Activated CD4-positive, alpha-beta T cell treated with anti-CD3 and anti-CD28 coated beads for 4 hours (primary cell): ENCODE measurements around the gene RSPRY1.

Experiments used
- DNase-seq, 2 donors: peaks; one replicate each; pipeline ENCODE4 v3.0.0-alpha.2; 2020

RSPRY1 gene

DNA sequence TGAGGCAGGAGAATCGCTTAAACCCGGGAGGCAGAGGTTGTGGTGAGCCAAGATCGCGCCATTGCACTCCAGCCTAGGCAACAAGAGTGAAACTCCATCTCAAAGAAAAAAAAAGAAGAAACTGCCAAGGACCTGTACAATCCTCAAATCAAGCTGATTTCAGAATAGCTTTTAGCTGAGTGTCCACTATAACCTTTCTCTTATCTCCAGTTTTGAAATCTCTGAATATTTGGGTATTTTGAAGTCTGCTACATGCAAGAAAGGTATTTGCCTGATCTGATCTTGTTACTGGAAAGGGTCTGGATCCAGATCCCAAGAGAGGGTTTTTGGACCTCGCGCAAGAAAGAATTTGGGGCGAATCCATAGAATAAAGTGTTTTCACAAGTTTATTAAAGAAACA, 39.8 kb downstream of the RSPRY1 start:
- DNase-seq = no peak

DNA sequence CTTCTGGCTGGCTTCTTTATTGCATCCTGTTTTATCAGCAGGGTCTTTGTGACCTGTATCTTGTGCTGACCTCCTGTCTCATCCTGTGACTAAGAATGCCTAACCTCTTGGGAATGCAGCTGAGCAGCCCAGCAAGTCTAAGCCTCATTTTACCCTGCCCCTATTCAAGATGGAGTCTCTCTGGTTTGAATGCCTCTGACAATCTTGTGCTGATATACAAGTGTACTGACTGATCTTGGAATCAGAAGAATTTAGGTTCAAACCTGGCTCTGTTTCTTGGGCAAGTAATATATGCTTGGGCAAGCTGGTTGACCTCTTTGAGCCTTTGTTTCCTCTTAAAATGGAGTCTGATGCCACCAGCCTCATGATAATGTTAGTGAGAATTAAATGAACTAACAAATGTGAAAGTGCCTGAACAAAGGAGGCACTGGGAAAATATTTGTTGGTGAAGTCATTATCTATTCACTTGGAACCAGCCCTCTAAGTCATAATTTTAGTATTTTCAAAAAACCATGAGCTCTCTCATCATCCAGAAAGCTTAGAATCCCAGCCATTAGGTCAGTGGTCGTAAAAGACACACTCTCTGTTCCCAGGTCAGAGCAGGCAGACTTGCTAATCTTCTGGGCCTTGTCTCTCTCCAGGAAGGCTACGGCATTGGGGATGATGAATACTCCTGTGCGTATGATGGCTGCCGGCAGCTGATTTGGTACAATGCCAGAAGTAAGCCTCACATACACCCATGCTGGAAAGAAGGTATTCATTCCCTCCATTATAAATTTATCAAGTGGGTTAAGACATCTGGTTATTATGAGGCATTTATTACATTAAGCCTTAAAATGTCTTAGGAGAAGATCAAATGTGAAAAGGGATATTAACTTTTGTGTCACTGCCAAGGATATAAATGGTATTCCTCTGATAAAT, 40.8 kb downstream of the RSPRY1 start:
- DNase-seq = no peak

DNA sequence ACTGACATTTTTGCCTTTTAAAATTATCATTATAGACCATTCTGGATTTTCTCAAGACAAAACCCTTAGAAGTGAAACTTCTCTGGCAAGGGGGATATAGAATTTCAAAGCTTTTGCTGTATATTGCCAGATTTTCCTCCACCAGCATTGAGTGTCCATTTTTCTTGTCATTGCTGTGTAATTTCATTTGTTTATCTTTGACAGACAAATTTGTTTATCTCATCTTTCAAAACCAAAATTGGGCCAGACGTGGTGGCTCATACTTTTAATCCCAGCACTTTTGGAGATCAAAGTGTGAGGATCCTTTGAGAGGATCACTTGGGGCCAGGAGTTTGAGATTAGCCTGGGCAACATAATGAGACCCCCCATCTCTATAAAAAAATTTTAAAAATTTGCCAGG, 43.0 kb downstream of the RSPRY1 start:
- no peak for DNase-seq

DNA sequence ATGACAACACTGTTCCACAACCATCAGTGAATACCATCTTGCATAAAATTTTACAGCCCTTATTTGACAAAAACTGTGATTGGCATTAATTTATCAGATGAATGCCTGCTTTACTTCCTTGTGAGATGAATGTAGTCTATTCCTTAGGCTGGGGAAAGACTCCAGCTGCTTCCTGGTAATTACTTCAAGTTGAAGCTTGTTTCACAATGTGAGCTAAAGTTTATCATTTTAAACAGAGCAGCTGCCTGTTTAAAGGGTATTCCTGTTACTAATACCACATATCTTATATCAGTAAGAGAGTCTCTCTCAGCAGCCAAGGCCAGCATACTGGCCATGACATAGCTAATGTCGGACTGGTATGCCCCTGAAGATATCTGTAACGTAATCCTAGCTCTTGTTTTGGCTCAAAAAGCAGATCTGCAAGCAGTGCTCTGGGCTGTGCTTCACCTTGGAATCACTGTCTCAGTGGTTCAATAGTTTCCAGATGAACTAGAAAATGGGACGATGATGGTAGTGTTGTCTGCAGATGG, 45.8 kb downstream of the RSPRY1 start:
- DNase-seq = no peak

DNA sequence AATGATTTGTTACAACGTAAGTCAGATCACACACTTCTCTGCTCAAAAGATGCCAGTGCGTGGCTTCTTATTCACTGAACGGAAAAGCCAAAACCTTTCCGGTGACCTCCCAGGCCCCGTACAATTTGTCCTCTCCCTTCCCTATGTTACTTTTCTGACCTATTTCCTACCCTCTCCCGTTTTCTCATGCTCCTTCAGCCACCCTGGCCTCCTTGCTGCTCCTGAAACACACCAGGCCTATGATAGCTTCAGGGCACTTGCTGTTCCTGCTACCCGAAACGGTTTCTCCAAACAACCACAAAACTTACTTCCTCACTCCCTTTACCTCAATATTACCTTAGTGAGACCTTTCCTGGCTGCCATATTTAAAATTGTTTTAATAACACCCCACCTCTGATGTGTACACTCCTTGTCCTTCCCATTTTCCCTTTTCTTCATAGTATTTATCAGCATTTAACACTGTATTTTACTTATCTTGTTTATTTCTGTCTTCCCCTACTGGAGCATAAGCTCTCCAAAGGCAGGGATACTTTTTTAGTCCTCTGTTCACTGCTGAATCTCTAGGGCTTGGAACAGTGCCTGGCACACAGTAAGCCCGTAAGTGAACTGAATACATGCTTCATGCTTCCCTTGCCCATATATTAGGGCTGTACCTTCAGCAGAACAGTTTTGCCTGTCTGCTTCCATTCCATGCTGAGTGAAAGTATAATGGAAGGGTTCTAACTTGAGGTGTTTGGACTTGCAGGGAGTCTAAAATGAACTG, 48.0 kb downstream of the RSPRY1 start:
- no peak for DNase-seq

DNA sequence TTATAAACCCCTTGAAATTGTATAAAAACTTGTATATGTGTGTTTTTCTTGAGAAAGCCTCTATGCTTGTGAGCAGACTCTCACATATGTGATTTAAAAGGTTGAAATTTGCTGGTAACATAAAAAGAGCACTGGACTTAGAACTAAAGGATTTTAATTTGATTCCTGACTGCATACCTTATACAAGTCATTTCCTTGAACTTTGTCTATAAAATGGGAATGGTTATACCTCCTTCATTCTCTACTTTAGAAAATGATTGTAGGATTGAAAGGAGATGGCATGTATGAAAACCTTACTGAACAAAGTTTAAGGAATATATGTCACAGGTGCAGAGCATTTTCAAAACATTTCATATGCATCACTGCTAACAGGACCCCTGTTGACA, 48.6 kb downstream of the RSPRY1 start:
- no peak for DNase-seq

DNA sequence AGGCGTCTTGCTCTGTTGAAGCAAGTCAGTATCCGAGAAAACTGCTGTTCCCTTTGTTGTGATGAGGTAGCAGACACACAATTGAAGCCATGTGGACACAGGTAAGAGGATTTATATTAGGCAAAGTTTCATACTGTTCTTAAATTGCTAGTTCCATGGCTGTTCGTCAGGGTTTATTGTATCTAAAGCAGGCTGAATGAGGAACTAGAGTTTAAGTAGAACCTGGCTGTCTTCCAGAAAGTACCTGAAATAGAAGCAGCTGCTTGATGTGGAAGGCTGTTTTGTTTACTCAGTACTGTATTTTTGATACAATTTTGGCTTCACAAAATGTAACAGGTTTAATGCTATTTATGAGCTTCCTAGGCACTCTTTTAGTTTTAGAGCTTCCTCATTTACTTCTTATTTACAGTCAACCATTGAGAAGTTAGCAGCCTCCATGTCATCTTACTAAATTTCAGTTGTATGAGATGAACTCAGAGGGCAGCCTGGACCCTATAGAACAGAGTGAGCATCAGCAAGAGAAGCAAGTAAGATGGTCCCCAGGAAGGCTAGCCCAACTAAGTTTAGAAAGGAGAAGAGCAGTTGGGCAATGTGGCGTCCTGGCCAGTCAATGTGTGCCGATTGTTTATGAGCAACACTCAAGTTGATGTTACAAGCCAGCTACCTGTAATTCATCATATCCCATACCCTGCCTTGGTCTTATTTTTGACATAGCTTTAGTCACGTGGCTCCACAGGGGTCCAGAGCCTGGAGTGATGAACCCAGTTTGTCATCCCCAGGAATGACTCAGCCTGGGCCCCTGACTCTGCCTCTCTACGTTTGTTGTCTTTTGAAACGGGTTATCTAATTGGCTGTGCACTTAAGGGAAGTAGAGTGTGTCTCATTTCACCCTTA, 49.2 kb downstream of the RSPRY1 start:
- no peak for DNase-seq

DNA sequence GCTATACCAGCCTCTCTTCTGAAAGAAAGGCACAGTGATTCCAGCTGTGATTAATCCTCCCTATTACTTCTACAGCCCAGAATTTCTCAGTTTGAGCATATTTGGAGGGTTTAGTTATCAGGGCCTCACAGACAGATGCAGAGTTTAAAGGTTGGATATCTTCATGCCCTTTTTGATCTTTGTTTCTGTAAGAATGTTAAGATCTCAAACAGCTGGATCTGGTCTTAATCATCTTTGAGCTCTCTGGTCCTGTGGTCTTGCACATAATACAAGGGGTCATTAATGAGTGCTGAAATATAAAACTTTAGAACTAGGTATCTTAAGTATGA, 49.9 kb downstream of the RSPRY1 start:
- no peak for DNase-seq

DNA sequence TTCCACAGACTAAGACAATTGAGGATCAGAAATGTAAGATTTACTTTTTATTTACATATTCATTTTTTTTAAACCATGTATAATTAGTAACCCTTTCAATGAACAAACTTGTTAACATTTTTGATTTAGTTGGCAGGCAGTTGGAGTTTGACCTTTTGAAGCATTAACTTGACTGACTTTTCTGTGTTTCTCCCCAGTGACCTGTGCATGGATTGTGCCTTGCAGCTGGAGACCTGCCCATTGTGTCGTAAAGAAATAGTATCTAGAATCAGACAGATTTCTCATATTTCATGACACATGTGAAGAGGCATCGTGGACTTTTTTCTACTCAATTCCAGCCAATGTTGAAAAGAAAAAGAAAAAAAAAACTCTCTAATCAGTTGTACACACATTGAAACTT, 52.6 kb downstream of the RSPRY1 start:
- no peak for DNase-seq

DNA sequence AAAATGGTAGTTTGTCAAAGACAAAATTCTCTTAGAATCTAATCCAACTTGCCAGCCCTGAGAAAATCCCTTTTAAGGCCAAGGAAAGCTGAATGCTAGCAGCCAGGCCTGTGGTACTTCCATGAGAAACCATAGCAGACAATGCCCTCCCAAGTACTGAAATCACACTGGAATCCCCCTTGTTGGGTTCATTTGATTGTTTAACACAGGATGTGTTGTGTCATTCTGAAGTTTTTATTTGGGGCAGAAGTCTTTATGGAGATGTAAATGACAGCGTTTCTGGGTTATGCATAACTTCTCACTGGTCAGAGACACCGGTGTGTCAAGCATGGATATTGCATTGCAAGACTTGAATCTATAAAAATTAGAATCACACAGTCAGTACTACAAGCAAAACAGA, 53.0 kb downstream of the RSPRY1 start:
- no peak for DNase-seq

DNA sequence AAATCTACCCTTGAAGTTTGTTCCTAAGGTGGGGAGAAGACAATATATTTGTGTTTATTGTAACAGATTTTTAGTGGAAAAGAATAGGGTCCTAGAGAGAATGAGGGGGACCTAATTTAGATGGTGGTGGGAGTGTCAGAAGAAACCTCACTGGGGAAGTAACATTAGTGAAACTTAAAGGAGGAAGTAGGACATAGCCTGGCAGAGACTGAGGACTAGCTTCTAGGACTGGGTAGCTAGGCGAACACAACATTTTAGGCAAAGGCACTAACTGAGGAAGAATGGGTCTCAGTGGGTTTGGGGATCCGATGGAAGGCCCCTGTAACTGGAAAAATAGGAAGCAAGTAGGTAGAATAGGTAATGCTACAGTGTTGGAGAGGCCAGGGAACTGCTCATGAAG, 54.7 kb downstream of the RSPRY1 start:
- DNase-seq = no peak

DNA sequence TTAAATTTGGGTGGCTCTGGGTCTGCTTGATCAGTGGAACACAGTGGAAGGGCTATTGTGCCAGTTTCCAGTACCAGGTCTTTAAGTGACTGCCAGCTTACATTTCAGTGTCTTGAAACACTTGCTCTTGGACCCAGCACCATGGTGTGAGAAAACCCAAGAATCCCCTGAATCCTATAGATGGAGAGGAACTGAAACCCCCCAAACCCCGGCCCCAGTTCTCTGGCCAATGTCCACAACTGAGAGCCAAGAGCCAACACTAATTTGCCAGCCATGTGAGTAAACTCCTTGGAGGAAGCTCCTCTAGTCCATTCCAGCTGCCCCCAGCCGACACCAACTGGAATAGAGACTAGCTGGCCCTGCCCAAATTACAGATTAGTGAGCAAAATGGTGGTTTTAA, 56.5 kb downstream of the RSPRY1 start:
- DNase-seq = no peak

DNA sequence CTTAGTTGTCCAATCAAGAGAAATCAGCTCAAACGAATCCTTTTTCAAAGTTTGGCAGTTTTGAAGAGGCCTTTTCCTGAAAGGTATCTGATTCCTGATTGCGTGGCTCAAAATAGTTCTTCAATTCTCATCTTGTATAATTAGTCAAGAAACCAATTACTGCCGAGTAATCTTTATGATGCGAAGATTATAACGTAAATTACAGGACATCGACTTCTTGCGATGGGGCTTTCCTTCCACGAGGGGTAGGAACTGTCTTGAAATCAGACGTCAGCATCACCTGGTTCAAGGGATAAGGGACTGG, 58.3 kb downstream of the RSPRY1 start:
- DNase-seq = no peak

DNA sequence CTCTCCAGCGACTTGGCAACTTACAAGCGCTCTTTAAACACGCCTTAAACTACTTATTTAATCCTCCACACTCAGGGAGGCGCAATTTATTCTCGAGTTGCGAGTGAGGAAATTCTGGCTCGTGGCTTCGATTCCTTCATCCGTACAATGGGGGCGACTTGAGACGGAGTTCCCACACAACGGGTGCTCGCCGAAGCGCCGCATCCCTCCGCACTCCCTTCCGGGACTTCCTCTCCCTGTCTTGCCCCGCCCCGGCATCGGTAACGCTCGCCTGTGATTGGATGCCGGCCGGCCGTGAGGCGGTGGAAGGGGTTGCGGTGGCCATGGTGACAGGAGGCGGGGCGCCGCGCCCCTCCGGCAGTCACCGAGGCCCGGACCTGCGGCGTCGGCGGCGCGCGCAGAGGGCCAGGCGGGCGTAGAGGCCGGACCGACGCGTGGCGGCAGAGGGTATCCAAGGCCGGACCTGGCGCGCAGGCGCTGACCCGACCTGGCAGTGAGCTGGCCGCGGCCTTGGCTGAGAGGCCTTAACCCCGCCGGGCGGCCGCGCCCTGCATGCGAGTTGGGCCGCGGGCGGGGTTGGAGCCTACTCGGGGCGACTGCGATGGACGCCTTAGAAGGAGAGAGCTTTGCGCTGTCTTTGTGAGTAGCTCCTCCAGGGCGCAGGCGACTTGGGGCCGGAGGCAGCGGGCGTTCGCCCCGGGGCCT, 58.8 kb downstream of the RSPRY1 start, which contains the start of gene ARL2BP:
Gene ARL2BP, plus strand, starts transcription at position 493 of the 705 bp plus-strand sequence. Its CDS starts 109 bp downstream, at position 602.
- DNase-seq = peak; percentile 97 to 98

DNA sequence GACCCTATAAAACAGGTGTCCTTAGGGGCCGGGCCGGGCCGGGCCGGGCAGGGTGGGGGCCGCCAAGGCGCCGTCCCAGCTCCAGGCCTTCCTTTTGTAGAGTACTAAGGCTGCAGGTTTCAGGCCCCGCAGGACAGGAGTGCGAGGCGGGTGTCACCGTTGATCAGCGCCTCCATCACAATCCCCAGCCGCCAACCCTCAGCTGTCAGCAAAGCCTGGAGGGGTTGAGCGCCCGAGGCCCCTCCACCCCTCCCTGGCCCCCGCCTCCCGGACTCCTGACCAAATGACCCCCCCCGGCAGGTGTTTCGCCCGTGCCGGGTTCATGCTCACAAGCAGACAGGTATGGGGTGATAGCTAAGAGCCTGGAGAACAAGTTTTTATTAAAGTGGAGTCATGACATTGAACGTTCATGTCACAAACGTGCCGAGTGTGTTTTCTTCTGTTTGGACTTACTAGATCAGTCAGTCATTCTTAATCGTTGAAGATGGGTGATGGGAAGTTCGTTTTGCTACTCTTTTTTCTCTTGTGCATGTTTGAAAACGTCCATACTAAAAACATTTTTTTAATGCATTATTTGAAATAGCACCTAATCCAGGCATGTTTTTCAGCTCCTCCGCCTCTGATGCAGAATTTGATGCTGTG, 59.5 kb downstream of the RSPRY1 start:
- DNase-seq = peak; percentile 12 to 21

DNA sequence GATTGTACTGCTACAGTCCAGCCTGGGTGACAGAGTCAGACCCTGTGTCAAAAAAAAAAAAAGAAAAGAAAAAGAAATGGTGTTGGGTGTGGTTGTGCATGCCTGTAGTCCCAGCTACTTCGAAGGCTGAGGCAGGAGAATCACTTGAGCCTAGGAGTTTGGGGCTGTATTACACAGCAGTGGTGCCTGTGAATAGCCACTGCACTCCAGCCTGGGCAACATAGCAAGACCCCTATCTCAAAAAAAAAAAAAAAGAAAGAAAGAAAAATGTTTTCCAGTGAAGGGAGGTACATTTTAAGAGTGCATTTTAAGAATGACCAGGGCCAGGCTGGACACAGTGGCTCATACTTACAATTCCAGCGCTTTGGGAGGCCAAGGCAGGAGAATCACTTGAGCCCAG, 65.2 kb downstream of the RSPRY1 start:
- DNase-seq = no peak

DNA sequence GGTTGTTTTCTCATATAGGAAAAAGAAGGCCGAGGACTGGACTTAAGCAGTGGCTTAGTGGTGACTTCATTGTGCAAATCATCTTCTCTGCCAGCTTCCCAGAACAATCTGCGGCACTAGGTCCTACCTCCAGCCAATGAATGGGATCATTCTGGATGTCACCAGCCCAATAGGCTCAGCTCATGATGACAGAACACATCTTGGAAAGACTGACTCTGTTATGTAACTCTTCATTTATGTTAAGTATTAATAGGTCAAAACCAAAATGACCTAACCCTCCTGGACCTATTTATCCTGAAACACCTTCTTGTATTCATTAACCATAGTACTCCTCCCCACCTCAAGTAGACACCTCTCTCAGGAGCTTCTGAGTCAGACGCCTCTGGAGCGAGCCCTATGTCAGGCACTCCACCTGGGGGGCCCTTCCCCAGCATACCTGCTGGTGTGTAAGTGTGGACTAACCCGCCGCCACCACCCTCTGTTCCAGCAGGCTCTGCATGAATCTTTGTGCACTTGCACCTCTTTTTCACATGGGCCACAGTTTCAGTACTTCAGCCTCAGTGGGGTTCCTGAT, 66.1 kb downstream of the RSPRY1 start:
- DNase-seq = no peak

DNA sequence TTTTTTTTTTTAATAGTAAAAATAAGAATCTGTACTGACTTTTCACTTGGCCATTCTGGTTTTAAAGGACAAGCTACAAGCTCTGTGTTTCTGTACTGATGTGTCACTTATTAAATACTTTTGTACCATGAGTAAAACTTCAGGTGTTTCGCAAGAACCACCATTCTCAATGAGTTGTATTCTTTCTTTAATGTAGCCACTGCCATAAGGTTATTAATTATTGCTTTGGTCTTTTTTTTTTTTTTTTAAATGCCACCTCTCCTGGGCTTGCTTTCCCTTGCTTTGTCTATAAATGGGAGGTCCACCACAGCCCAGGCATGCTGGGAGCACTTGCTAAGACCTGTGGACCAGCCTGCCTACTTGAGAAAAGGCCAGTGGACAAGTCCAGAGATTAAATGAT, 67.3 kb downstream of the RSPRY1 start:
- no peak for DNase-seq

DNA sequence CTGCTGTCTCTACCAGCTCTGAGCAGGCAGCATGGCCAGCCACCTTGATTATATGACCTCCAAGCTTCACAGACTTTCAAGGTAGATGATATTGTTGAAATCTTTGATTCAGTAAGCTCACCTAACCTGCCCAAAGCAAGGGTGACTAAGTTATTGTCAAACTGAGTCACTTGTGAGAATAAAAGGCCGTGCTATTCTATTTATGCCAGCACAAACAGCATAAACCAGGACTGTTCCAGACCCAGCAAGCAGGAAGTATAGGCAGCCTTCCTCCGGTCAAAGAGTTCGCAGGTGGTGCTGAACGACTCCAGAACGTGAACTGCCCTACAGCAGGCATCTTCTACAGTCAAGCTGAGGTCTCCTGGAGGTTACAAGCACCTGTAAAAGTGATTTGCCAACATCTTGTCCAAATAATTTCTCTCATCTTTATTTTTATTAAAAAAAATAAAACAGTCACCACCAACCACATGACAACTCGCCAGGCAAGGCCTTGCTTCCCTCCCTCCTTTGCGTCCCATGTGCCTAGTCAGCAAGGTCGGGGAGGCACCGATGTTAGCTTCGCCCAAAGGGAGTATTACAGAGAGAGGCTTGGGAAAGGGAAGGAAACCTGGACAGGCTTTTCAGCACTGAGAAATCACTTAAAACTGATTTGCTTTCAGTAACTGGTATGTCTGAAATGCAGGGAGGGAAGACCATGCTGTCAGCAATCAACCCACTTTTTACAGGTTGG, 69.7 kb downstream of the RSPRY1 start:
- no peak for DNase-seq

DNA sequence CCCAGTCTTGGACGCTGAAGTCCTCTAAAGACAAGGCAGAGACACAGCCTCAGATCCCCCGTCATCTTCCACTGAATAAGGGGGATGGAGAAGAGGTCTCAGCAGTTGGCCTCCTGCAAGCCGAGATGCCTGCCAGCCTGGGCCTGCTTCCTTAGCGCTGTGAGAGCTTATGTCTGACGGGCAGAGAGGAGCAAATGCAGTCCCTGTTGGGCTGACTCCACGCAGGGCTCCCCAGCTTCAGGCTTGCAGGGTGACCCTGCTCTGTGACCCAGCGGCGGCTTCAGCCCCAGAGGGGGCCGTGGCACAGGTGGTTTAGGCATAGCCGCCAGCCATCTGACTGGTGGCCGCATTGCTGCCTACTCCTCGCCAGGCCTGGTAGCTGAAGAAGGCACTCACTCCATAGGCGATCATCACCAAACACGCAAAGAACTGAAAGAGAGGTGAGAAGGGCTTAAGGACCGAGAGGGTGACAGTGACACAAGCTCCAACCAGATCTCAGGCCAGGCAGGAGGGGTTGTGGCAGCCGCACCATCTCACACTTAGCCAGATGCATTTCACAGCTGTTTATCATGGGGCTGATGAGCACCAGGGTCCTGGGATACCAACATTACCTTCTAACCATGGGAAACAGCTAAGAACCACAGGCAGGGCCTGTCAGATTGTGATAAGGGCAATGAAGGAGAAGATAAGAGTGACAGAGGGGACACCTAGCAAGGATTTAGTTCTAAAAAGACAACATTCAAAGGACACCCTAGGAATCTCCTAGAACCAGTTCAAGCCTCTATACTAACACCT, 70.7 kb downstream of the RSPRY1 start:
- no peak for DNase-seq
